H1 (cell line): Measurements from ENCODE around the gene AGBL4. TPM values are rescaled to one million over a fixed set of nuclear protein-coding genes. Genes with fewer than 3 reads are reported as not detected.

Experiments used
- CTCF ChIA-PET: fragments of 300-600 bp; sonication (Branson Sonifier 250); formaldehyde crosslinking; loops from one replicate; lab custom pipeline; 2021; ENCODE audit not compliant: partially characterized antibody; lab: Charles Lee
- POLR2A ChIA-PET: fragments of 300-600 bp; sonication (Branson Sonifier 250); formaldehyde crosslinking; loops from one replicate; lab custom pipeline; 2021; ENCODE audit warnings: inconsistent platforms; ENCODE audit not compliant: partially characterized antibody; lab: Charles Lee
- DNase-seq, 2 experiments: peaks; one replicate each; pipeline versions ENCODE4 v3.0.0 to v3.0.0-alpha.2; 2010 to 2022; ENCODE audit warnings: low spot score in 2 of 2, low read depth in 1 of 2, mixed read lengths in 1 of 2
- FAIRE-seq: peaks from 2 replicates; lab custom pipeline; 2011; peaks lifted over from hg19 to GRCh38; lab: Jason Lieb, UNC
- H2AFZ ChIP-seq: 2 replicates; pipeline ENCODE4 v1.8.1; 2012; ENCODE audit warnings: low read length, inconsistent platforms
- H2AK5ac ChIP-seq: 2 replicates; pipeline ENCODE4 v1.6.1; 2013; ENCODE audit warnings: low read depth, low read length
- H2BK120ac ChIP-seq: replicated peaks from 2 replicates; pipeline ENCODE3; 2013; ENCODE audit warnings: low read depth, low read length, inconsistent platforms
- H2BK12ac ChIP-seq: 2 replicates; pipeline ENCODE4 v1.6.1; 2013; ENCODE audit warnings: low read depth, low read length
- H2BK15ac ChIP-seq: 2 replicates; pipeline ENCODE4 v1.6.1; 2013; ENCODE audit warnings: low read length
- H2BK20ac ChIP-seq: 2 replicates; pipeline ENCODE4 v1.6.1; 2013; ENCODE audit warnings: low read length
- H2BK5ac ChIP-seq: 2 replicates; pipeline ENCODE4 v1.6.1; 2013; ENCODE audit warnings: low read depth, low read length
- H3K14ac ChIP-seq: 2 replicates; pipeline ENCODE4 v1.6.1; 2013; ENCODE audit warnings: inconsistent platforms; ENCODE audit not compliant: insufficient read length
- H3K18ac ChIP-seq: 2 replicates; pipeline ENCODE4 v1.6.1; 2013; ENCODE audit warnings: low read length; ENCODE audit errors: extremely low read depth
- H3K23ac ChIP-seq: 2 replicates; pipeline ENCODE4 v1.6.1; 2013; ENCODE audit warnings: inconsistent platforms; ENCODE audit not compliant: insufficient read length
- H3K23me2 ChIP-seq: 2 replicates; pipeline ENCODE4 v1.6.1; 2013; ENCODE audit warnings: low read depth, low read length
- H3K27ac ChIP-seq: 2 replicates; pipeline ENCODE4 v1.6.1; 2011; ENCODE audit warnings: low read depth, low read length, inconsistent platforms
- H3K27me3 ChIP-seq, 4 experiments: replicated peaks in 1 of 4; 1 replicate in 1 of 4; 2 replicates in 3 of 4; pipeline versions ENCODE4 v1.6.1 to v1.8.1; 2011 to 2013; ENCODE audit warnings: low read length in 3 of 4, mild to moderate bottlenecking in 3 of 4, inconsistent platforms in 2 of 4, mixed read lengths in 2 of 4, moderate library complexity in 1 of 4; ENCODE audit not compliant: control insufficient read depth in 3 of 4, insufficient read depth in 3 of 4; ENCODE audit errors: extremely low read depth in 1 of 4
- H3K36me3 ChIP-seq, 4 experiments: 2 replicates each; pipeline versions ENCODE4 v1.6.1 to v1.8.1; 2011 to 2013; ENCODE audit warnings: mild to moderate bottlenecking in 4 of 4, low read length in 3 of 4, moderate library complexity in 2 of 4, control low read depth in 1 of 4, inconsistent platforms in 1 of 4; ENCODE audit not compliant: insufficient read depth in 4 of 4, control insufficient read depth in 2 of 4
- H3K4ac ChIP-seq: replicated peaks from 2 replicates; pipeline ENCODE3; 2013; ENCODE audit warnings: low read length, low read depth, mixed read lengths, inconsistent platforms; ENCODE audit not compliant: insufficient read length
- H3K4me1 ChIP-seq, 4 experiments: replicated peaks in 1 of 4; 1 replicate in 1 of 4; 2 replicates in 3 of 4; pipeline versions ENCODE4 v1.6.1 to v1.8.1; 2011 to 2013; ENCODE audit warnings: low read length in 3 of 4, inconsistent platforms in 2 of 4, mixed read lengths in 1 of 4; ENCODE audit not compliant: insufficient read depth in 4 of 4, control insufficient read depth in 3 of 4
- H3K4me2 ChIP-seq, 2 experiments: 2 replicates each; pipeline versions ENCODE4 v1.6.1 to v1.8.1; 2011 to 2013; ENCODE audit warnings: low read depth in 2 of 2, low read length in 2 of 2, control low read depth in 1 of 2, inconsistent platforms in 1 of 2, mild to moderate bottlenecking in 1 of 2; ENCODE audit not compliant: insufficient read depth in 1 of 2
- H3K4me3 ChIP-seq, 4 experiments: fragments of 200-600, 300-600 bp in 1 of 4; sonication (generic), shearing (Covaris generic), sonication (Bioruptor Twin) in 1 of 4; 2 replicates each; pipeline versions ENCODE4 v1.5.1 to v1.8.1; 2011 to 2016; ENCODE audit warnings: low read length in 4 of 4, low read depth in 3 of 4, control low read depth in 2 of 4, inconsistent platforms in 2 of 4, mild to moderate bottlenecking in 2 of 4, mixed read lengths in 1 of 4, moderate library complexity in 1 of 4; ENCODE audit not compliant: insufficient read depth in 2 of 4; ENCODE audit errors: extremely low read depth in 1 of 4
- H3K56ac ChIP-seq: replicated peaks from 2 replicates; pipeline ENCODE3; 2013; ENCODE audit warnings: low read depth, mild to moderate bottlenecking, mixed read lengths, low read length, inconsistent platforms; ENCODE audit not compliant: insufficient read length
- H3K79me1 ChIP-seq: 2 replicates; pipeline ENCODE4 v1.6.1; 2013; ENCODE audit warnings: low read depth, low read length, control low read depth
- H3K79me2 ChIP-seq, 2 experiments: 2 replicates each; pipeline versions ENCODE4 v1.6.1 to v1.8.1; 2012 to 2013; ENCODE audit warnings: low read length in 2 of 2, mild to moderate bottlenecking in 2 of 2, inconsistent platforms in 1 of 2; ENCODE audit not compliant: insufficient read depth in 2 of 2, control insufficient read depth in 1 of 2
- H3K9ac ChIP-seq, 4 experiments: replicated peaks in 1 of 4; 1 replicate in 1 of 4; 2 replicates in 3 of 4; pipeline versions ENCODE4 v1.6.1 to v1.8.1; 2011 to 2013; ENCODE audit warnings: low read depth in 3 of 4, low read length in 3 of 4, control low read depth in 2 of 4, mild to moderate bottlenecking in 2 of 4, moderate library complexity in 2 of 4, inconsistent platforms in 1 of 4; ENCODE audit errors: extremely low read depth in 1 of 4
- H3K9me3 ChIP-seq, 2 experiments: 2 replicates each; pipeline versions ENCODE4 v1.6.1 to v1.8.1; 2012 to 2013; ENCODE audit warnings: mild to moderate bottlenecking in 2 of 2, moderate library complexity in 2 of 2, control low read depth in 1 of 2, inconsistent platforms in 1 of 2, low read depth in 1 of 2, low read length in 1 of 2, mixed read lengths in 1 of 2; ENCODE audit not compliant: insufficient read depth in 2 of 2
- H4K20me1 ChIP-seq, 2 experiments: replicated peaks in 1 of 2; 2 replicates each; pipeline versions ENCODE3 to v1.8.1; 2011 to 2013; ENCODE audit warnings: inconsistent platforms in 2 of 2, low read length in 2 of 2, mild to moderate bottlenecking in 1 of 2; ENCODE audit not compliant: insufficient read depth in 2 of 2, control insufficient read depth in 1 of 2
- H4K5ac ChIP-seq: 2 replicates; pipeline ENCODE4 v1.6.1; 2013; ENCODE audit warnings: low read length, low read depth, mixed read lengths, inconsistent platforms; ENCODE audit not compliant: insufficient read length
- H4K8ac ChIP-seq: 2 replicates; pipeline ENCODE4 v1.8.0; 2013; ENCODE audit warnings: mild to moderate bottlenecking, moderate library complexity, low read length, inconsistent platforms; ENCODE audit not compliant: insufficient read depth; ENCODE audit errors: extremely low read depth
- H4K91ac ChIP-seq: replicated peaks from 2 replicates; pipeline ENCODE3; 2013; ENCODE audit warnings: low read length, mixed read lengths, inconsistent platforms; ENCODE audit not compliant: insufficient read length
- CHD1 ChIP-seq: IDR thresholded peaks from 2 replicates; pipeline ENCODE4 v1.6.1; 2012; ENCODE audit warnings: low read depth, low read length, improper control_type of control experiment
- NANOG ChIP-seq: IDR thresholded peaks from 2 replicates; pipeline ENCODE4 v1.6.1; 2011; ENCODE audit warnings: low read length, low read depth, mild to moderate bottlenecking, inconsistent platforms; ENCODE audit not compliant: insufficient read depth, poor library complexity, severe bottlenecking
- PHF8 ChIP-seq: fragments of 200-600 bp; sonication (generic); conservative IDR thresholded peaks from 2 replicates; pipeline ENCODE4 v1.7.1; 2012; ENCODE audit warnings: low read depth, mild to moderate bottlenecking, inconsistent platforms, low read length, moderate library complexity
- POLR2A ChIP-seq, 2 experiments: IDR thresholded peaks; 1 replicate in 1 of 2; 2 replicates in 1 of 2; pipeline ENCODE4 v1.6.1; 2011; ENCODE audit warnings: low read depth in 2 of 2, low read length in 2 of 2, mild to moderate bottlenecking in 2 of 2; ENCODE audit errors: control extremely low read depth in 1 of 2
- RFX5 ChIP-seq: IDR thresholded peaks from 2 replicates; pipeline ENCODE4 v1.6.1; 2011; ENCODE audit warnings: low read depth, low read length, improper control_type of control experiment, borderline replicate concordance
- SIN3A ChIP-seq, 2 experiments: IDR thresholded peaks in 1 of 2; conservative IDR thresholded peaks in 1 of 2; 2 replicates each; pipeline ENCODE4 v1.6.1; 2011 to 2012; ENCODE audit warnings: low read length in 2 of 2, improper control_type of control experiment in 1 of 2, low read depth in 1 of 2, mild to moderate bottlenecking in 1 of 2
- SP2 ChIP-seq: IDR thresholded peaks from 2 replicates; pipeline ENCODE4 v1.6.1; 2012; ENCODE audit warnings: mild to moderate bottlenecking, low read length, inconsistent platforms
- SRF ChIP-seq: IDR thresholded peaks from 2 replicates; pipeline ENCODE4 v1.6.1; 2011; ENCODE audit warnings: mild to moderate bottlenecking, low read depth, low read length, moderate library complexity
- TAF7 ChIP-seq: optimal IDR thresholded peaks from 2 replicates; pipeline ENCODE3; 2011; ENCODE audit warnings: low read depth, mild to moderate bottlenecking, inconsistent platforms, low read length, moderate library complexity, borderline replicate concordance
- TCF12 ChIP-seq: IDR thresholded peaks from 2 replicates; pipeline ENCODE4 v1.6.1; 2011; ENCODE audit warnings: low read depth, mild to moderate bottlenecking, low read length
- WGBS, 2 experiments: shearing (Covaris generic) in 1 of 2; methylation state at CpG; one replicate each; pipeline versions ENCODE4 v1.1.6 to v1.1.7; 2013 to 2015; ENCODE audit warnings: low lambda C conversion rate in 2 of 2, mixed read lengths in 2 of 2, inconsistent platforms in 1 of 2, low coverage in 1 of 2, missing lambda C conversion rate in 1 of 2; ENCODE audit not compliant: insufficient replicate concordance in 2 of 2, insufficient coverage in 1 of 2, insufficient read length in 1 of 2; ENCODE audit errors: extremely low coverage in 1 of 2, missing lambda C conversion rate in 1 of 2; 5-methylcytosine and 5-hydroxymethylcytosine counted together
- polyA plus RNA-seq, 7 experiments: library from polyadenylated mRNA; depleted of rRNA in 3 of 7; stranded (reverse) in 5 of 7; unstranded in 2 of 7; fragments of >200 nt in 5 of 7; fragments of 200-250 nt in 2 of 7; gene quantifications; 1 replicate in 5 of 7; 2 replicates in 1 of 7; 4 replicates in 1 of 7; pipeline versions ENCODE4 v1.2.1 to v1.2.3, GENCODE V29; 2011 to 2013; ENCODE audit warnings: missing spikeins in 2 of 7, mixed read lengths in 2 of 7
- total RNA-seq: library from RNA; stranded (reverse); fragmentation: NEBNext Ultra II Directional; extraction: Animal tissue kit (Norgen Biotek cat#: 25700); gene quantifications from 2 replicates; pipeline ENCODE4 v1.2.1, GENCODE V29; 2021

The AGBL4 gene
- total and polyA plus RNA-seq, 2 of the 8 experiments (the other 6 are each of a cell fraction or from before 2014, with no cell fraction given) = 0.41 to 0.45 TPM

DNA sequence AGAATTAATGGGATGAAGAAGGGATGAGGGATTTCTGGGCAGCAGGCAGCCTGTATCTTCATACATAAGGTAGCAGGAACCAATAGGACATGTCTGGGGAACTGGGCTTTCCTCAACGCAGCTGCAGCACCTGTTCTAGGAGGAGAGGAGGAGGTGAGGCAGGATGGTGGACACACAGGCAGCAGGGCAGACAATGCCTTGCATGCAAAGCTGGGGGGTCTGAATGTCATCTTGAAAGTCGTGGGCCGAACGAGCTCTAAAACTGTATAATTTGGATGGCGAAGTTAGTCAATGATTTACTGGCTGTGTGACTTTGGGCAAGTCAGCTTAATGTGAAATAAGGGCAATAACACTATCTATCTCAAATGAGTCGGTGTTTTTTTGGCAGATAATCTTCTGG lies 1371.4 kb downstream of the AGBL4 start:
- Histone ChIP-seq H2AK5ac (no peak overlapping the region), H2AFZ (no peak overlapping the region), H4K8ac (no peak overlapping the region), H4K91ac (no peak overlapping the region), H4K5ac (no peak overlapping the region), H2BK20ac (no peak overlapping the region), H4K20me1 (no peaks in the 10 kb centered on the region)
- 94% methylated on average over 6 of the region's 6 CpGs; no CpG with 5 or more reads in 1 of the 2 experiments for WGBS, 2 experiments
- POLR2A ChIA-PET = no interaction called here
- TF ChIP-seq SIN3A (conservative IDR thresholded peaks at IDR 0.05 in 1 of 2, IDR thresholded peaks at IDR 0.05 in 1 of 2; ENCODE audit: low read depth in 1 of 2, low read length in 2 of 2) (no peak), TAF7 (no peak), POLR2A (IDR thresholded peaks at IDR 0.05; ENCODE audit: control extremely low read depth in 1 of 2, low read depth in 2 of 2, low read length in 2 of 2) (no peak), CHD1 (no peak), RFX5 (no peak), TCF12 (no peak), PHF8 (no peak), SP2 (no peak), NANOG (no peak), SRF (no peak)
- TF ChIP-seq, all 59 proteins: peak for 0
- Histone ChIP-seq H3K4me3 (no peak overlapping the region), H3K18ac (no peak overlapping the region), H2BK15ac (no peak overlapping the region), H3K23me2 (no peaks in the 10 kb centered on the region), H2BK5ac (no peak overlapping the region), H3K9ac (no peak overlapping the region), H3K4me2 (no peak overlapping the region), H2BK12ac (no peak overlapping the region), H3K79me2 (no peaks in the 10 kb centered on the region), H3K27me3 (no peaks in the 10 kb centered on the region; a peak in 1 of 7 replicates), H3K27ac (no peak overlapping the region), H3K4ac (no peak overlapping the region), H3K56ac (no peak overlapping the region), H3K23ac (no peak overlapping the region), H3K36me3 (no peaks in the 10 kb centered on the region), H3K14ac (no peak overlapping the region), H2BK120ac (no peak overlapping the region), H3K79me1 (no peaks in the 10 kb centered on the region), H3K9me3 (no peaks in the 10 kb centered on the region), H3K4me1 (no peaks in the 10 kb centered on the region)
- FAIRE-seq (no peak), DNase-seq (no peak)
- CTCF ChIA-PET = interaction anchor here (1.9 to 19.7 kb wide), 2 partner anchors 22 to 79 kb away, joined by 5 to 225 read pairs; no protein-coding TSS in a partner anchor
